C4-2B (cell line): ENCODE data around the gene ESPN.
A peak's percentile ranks its signal among the peaks of the same experiment; 100 is the strongest.

Source experiments
- H3K27ac ChIP-seq: fragments of 450-650 bp; 2 replicates; pipeline ENCODE4 v1.5.1; 2017
- CTCF ChIP-seq: fragments of 450-650 bp; conservative IDR thresholded peaks from 2 replicates; pipeline ENCODE4 v1.5.1; 2017; ENCODE audit warnings: mild to moderate bottlenecking
- ZFX ChIP-seq: fragments of 450-650 bp; IDR thresholded peaks from 2 replicates; pipeline ENCODE4 v1.6.1; 2017

Gene ESPN

GRCh38 chr1:6419397-6419803, 5.2 kb upstream of the ESPN start:
- no peak for TF ChIP-seq CTCF
- TF ChIP-seq ZFX, result no peak
- H3K27ac ChIP-seq, result peak overlapping the region; percentile 25

DNA sequence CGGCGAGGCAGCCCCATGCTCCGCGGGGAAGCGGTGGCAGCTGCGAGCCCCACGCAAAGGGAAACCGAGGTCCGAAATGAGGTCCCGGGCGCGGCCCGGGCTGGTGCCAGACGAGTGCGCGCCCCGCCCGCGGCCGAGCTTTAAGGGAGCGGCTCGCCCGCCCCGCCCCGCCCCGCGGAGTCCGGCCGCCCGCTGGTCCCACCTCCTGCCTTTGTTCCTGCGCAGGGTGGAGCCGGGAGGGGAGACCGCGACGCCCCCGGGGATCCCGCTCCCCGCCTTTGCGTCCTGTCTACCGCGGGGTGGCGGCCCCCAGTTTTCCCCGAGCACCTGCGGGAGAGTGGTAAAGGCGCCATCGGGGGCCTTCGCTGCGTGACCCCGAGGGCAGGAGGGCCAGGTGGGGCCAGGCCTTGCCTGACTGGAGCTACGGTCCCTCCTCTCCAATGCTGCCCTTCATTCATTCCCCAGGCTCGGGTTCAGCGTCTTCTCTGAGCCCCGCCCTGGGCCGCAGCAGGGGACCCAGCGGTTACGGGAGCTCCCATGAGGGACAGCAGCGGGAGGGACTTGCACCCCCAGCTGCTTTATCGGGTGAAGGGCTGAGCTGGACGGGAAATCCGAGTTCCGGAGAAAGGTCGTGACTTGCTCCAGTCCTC, 4.6 kb upstream of the ESPN start, which contains the start of gene HES2:
TSS of gene HES2 (minus strand) at position 116 of the 650 bp plus-strand sequence. CDS start at position 17, 99 bp downstream.
- peak within 1 kb of the TSS; percentile 25 for H3K27ac ChIP-seq
- TF ChIP-seq ZFX (no peak), CTCF (no peak)

DNA sequence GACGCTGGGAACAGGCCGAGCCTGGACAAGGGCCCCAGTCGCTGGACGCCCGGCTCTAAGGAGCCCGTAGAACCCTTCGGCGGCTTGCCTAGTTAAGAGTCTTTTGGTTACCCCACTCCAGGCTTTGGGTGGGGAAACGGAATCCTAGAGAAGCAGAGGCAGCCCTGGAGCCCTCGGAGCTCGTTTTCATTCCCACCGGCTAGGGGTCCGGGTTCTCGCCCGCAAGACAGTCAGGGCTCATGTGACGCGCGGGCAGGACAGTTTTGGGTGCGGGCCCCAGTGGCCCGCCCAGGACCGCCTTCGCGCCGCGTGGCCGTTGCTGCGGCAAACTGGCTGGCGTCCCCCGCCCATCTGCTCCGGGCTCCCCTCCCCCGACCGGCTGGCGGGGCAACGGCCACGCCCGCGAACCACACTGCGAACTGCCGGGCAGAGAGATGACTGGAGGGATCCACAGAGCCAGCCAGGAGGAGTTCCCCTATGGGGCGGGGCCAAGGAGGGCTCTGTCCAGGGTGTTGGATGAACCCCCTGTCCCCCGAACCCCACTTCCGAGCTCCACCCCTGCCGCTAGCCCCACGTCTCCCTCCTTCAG, 4.0 kb upstream of the ESPN start:
- TF ChIP-seq ZFX, result no peak
- TF ChIP-seq CTCF, result no peak
- no peak overlapping the region for H3K27ac ChIP-seq

DNA sequence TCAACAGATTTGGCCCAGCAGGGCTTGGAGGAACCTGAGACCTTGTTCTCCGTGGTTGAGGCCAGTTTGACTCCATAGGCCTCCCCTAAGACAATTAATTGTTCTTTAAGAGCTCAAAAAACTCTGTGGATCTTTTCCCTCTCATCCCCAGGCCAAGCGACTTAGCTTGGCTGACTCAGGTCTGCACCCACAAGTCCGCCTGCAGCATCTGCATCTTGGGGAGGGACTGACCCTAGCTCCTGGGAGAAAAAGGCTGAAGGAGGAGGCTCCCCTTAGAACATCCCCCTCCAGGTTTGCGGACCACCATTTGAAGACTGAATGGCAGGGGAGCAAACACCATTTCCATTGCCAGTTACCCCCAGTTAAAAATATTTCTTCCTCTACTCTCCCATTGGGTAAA, 3.3 kb upstream of the ESPN start:
- no peak for TF ChIP-seq CTCF
- TF ChIP-seq ZFX, result no peak
- no peak overlapping the region for H3K27ac ChIP-seq

DNA sequence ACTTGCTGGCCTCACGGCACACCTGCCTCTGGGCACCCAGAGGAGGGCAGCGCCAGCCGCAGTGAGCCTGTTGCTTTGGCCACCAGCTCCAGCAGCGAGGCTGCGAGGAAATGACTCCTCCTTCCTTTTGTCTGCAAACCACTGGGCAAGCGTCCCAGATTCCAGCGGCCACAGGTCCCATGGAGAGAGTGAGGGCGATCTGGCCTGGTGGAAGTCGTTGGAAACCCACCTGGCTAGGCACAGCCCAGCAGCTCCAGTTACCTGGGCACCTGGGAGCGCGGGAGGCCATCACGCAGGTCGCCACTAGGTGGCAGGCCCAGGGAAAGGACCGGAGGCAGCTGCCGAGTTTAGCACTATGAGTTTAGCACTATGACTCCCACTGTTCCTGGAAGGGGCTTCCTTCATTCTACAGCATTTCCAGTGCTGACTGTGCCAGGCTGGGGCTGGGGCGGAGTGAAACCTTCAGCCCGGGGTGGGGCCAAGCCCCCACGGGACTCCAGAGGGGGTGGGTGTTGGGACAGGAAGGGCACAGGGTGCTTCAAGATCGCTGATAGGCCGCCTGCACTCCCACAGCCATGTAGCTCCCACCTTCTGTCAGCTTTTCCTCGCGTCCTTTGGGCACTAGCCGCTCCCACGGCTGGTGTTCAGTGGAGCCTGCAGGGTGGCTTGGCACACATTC, 1.1 kb upstream of the ESPN start:
- TF ChIP-seq CTCF, result peak; percentile 98
- no peak for TF ChIP-seq ZFX
- H3K27ac ChIP-seq, result no peak overlapping the region

GRCh38 chr1:6424000-6424565, 493 bp upstream of the ESPN start:
- TF ChIP-seq CTCF (no peak), ZFX (no peak)
- H3K27ac ChIP-seq, result no peak overlapping the region

GRCh38 chr1:6425658-6426057, 1.1 kb downstream of the ESPN start:
- peak overlapping the region; percentile 69; the same call in 1 of the 2 replicates for H3K27ac ChIP-seq
- no peak for TF ChIP-seq CTCF
- no peak for TF ChIP-seq ZFX
